Measurements from ENCODE around the gene TSHZ2. TPM values are rescaled to one million over a fixed set of nuclear protein-coding genes. Genes with fewer than 3 reads are reported as not detected.

The TSHZ2 gene
- total and polyA plus RNA-seq, 9 of the 15 experiments (the other 6 are each of a cell fraction or from before 2014, with no cell fraction given) = 0.03 to 0.20 (median 0.05) TPM; not detected in 4

- intact Hi-C loops (cut with micrococcal nuclease) (no loop called here), in situ Hi-C loops (cut with MboI) (loop anchor here (10.0 kb wide), 1 partner anchor 333 kb away; no protein-coding TSS in a partner anchor)
- Histone ChIP-seq H3K36me3 (ENCODE audit: control insufficient read depth, insufficient read depth, low read length) (no peaks in the 10 kb centered on the region), H3K79me2 (ENCODE audit: control insufficient read depth, insufficient read depth, low read length) (no peaks in the 10 kb centered on the region), H3K9me1 (ENCODE audit: control insufficient read depth, insufficient read depth, low read length) (no peaks in the 10 kb centered on the region), H3K27me3 (ENCODE audit: control insufficient read depth in 2 of 2, insufficient read depth in 2 of 2, low read length in 2 of 2) (0 out of 5 replicates have a peak, but pooled peaks cover 0 to 6% of the 10 kb centered on the region in 2 experiments), H2AFZ (ENCODE audit: low read depth, low read length) (peak overlapping the region; percentile 64), H3K9me3 (replicated peaks; ENCODE audit: control insufficient read depth, insufficient read depth, low read depth, low read length) (no peaks in the 10 kb centered on the region), H3K4me3 (no peak overlapping the region), H4K20me1 (replicated peaks; ENCODE audit: control insufficient read depth, insufficient read depth, low read length) (no peaks in the 10 kb centered on the region), H3K4me2 (ENCODE audit: insufficient read depth, low read length) (no peak overlapping the region), H3K27ac (ENCODE audit: extremely low read depth, low read depth, low read length) (no peak overlapping the region), H3K4me1 (replicated peaks in 1 of 2; ENCODE audit: control insufficient read depth in 2 of 2, insufficient read depth in 2 of 2, low read length in 2 of 2) (peaks cover 2 to 4% of the 10 kb centered on the region in 2 experiments; a peak in 4 of 5 replicates), H3K9ac (ENCODE audit: insufficient read depth in 1 of 2, low read depth in 2 of 2, low read length in 2 of 2) (no peak overlapping the region)
- WGBS (ENCODE audit: insufficient coverage, low coverage, missing lambda C conversion rate) = 26% methylated on average over 5 of the region's 5 CpGs
- DNase-seq (ENCODE audit: extremely low read depth in 1 of 4, low spot score in 3 of 4) (peak in 2 of 4 experiments; percentile 16 to 31), ATAC-seq (peak; percentile 71), FAIRE-seq (peak; percentile 55)
- no TSS peak for BruUV-seq (replicated peaks)
- ChIA-PET POLR2A (interaction anchor here (1.1 to 1.3 kb wide), 2 partner anchors 12 to 124 kb away, joined by 3 to 4 read pairs; no protein-coding TSS in a partner anchor), CTCF (ENCODE audit: low intra/inter-chr PET ratio) (no interaction called here)
- TF ChIP-seq ARID3B (CRISPR knock-in tag; IDR thresholded peaks at IDR 0.05; ENCODE audit: borderline replicate concordance) (no peak), MEIS2 (IDR thresholded peaks at IDR 0.05; ENCODE audit: partially characterized antibody) (peak; percentile 61), CREB5 (CRISPR knock-in tag; IDR thresholded peaks at IDR 0.05) (no peak), MXI1 (IDR thresholded peaks at IDR 0.05; ENCODE audit: low read depth, low read length) (no peak), ZNF253 (CRISPR knock-in tag; conservative IDR thresholded peaks at IDR 0.05) (no peak), RBM17 (IDR thresholded peaks at IDR 0.05; ENCODE audit: borderline replicate concordance, low read depth, low read length) (no peak), DMBX1 (CRISPR knock-in tag; IDR thresholded peaks at IDR 0.05; ENCODE audit: borderline replicate concordance) (no peak), GTF2F1 (IDR thresholded peaks at IDR 0.05; ENCODE audit: low read depth, low read length) (no peak), RAD21 (CRISPR knock-in tag; conservative IDR thresholded peaks at IDR 0.05 in 1 of 2, IDR thresholded peaks at IDR 0.05 in 1 of 2) (no peak), RBBP5 (IDR thresholded peaks at IDR 0.05; ENCODE audit: borderline replicate concordance, insufficient read depth, low read length, poor library complexity, severe bottlenecking) (peak; percentile 36), BRF1 (IDR thresholded peaks at IDR 0.05; ENCODE audit: borderline replicate concordance, extremely low read depth, insufficient read length) (no peak), SMARCA4 (IDR thresholded peaks at IDR 0.05) (0 out of 2 replicates have a peak, but pooled peaks have one; percentile 56), MCM5 (IDR thresholded peaks at IDR 0.05; ENCODE audit: low read depth) (no peak), NR3C1 (CRISPR knock-in tag; IDR thresholded peaks at IDR 0.05) (no peak), SRSF1 (IDR thresholded peaks at IDR 0.05; ENCODE audit: low read depth, low read length) (no peak), NFE2L1 (tag; IDR thresholded peaks at IDR 0.05; ENCODE audit: borderline replicate concordance, low read depth) (peak; percentile 91), ZNF699 (CRISPR knock-in tag; IDR thresholded peaks at IDR 0.05; ENCODE audit: insufficient replicate concordance) (no peak), MYC (IDR thresholded peaks at IDR 0.05; ENCODE audit: low read depth, low read length) (no peak), MYC (CRISPR knock-in tag; IDR thresholded peaks at IDR 0.05; ENCODE audit: borderline replicate concordance, low read depth) (no peak), SIN3B (IDR thresholded peaks at IDR 0.05; ENCODE audit: low read depth) (no peak), ZNF707 (CRISPR knock-in tag; conservative IDR thresholded peaks at IDR 0.05) (no peak)
Measured at GRCh38 chr20:53212018-53212417, 239.9 kb downstream of the TSHZ2 start.
